GM12872 (cell line): Measurements from ENCODE around the gene CCDC188.

Experiments used
- CTCF ChIP-seq: IDR thresholded peaks from 3 replicates; pipeline ENCODE4 v1.5.1; 2011; ENCODE audit warnings: low read depth, mild to moderate bottlenecking, low read length, moderate library complexity; ENCODE audit not compliant: insufficient read depth

The CCDC188 gene

GRCh38 chr22:20194681-20195593, 44.1 kb upstream of the CCDC188 start:
- peak; percentile 29; the same call in 2 of the 3 replicates for TF ChIP-seq CTCF

- no peak for TF ChIP-seq CTCF
These were observed 43.1 kb upstream of the CCDC188 start for GRCh38 chr22:20193761-20194494.

- TF ChIP-seq CTCF, result no peak
These were observed 42.3 kb upstream of the CCDC188 start for GRCh38 chr22:20192972-20193760.

GRCh38 chr22:20192293-20192971, 41.6 kb upstream of the CCDC188 start:
- TF ChIP-seq CTCF, result no peak

GRCh38 chr22:20191803-20192202, 40.9 kb upstream of the CCDC188 start:
- no peak for TF ChIP-seq CTCF

GRCh38 chr22:20191000-20191515, 40.2 kb upstream of the CCDC188 start:
- no peak for TF ChIP-seq CTCF
